ENCODE results near the gene RIOX2. TPM values are rescaled to one million over a fixed set of nuclear protein-coding genes. Genes with fewer than 3 reads are reported as not detected.

The RIOX2 gene
- total and polyA plus RNA-seq, 2 of the 8 experiments (the other 6 are each of a cell fraction or from before 2014, with no cell fraction given), result 3.8 to 16.4 TPM

DNA sequence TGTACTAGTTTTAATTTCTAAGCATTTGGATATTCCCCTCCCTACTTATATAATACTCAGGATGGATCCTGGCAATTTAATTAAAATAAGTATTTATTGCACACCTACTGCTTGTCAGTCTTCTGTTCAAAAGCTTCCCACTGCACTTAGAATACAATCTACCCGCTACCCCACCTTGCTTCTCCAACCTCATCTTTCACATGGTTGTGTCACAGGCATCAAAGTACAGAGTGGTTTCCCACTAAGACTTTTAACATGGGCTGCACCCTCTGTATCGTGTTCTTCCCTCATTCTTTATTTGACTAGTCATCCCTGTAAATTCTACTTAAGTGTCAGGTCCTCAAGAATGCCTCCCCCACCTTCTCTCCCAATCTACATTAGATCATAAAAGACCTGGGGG is 35.0 kb downstream of the RIOX2 start:
- H3K4me1 ChIP-seq (replicated peaks in 1 of 4; ENCODE audit: control insufficient read depth in 3 of 4, insufficient read depth in 4 of 4, low read length in 3 of 4), result no peaks in the 10 kb centered on the region
- peaks cover 0 to 3% (median 0%) of the 10 kb centered on the region in 4 experiments; a peak in 1 of 8 replicates for H3K36me3 ChIP-seq (ENCODE audit: control insufficient read depth in 2 of 4, insufficient read depth in 4 of 4, low read length in 3 of 4)
- no peaks in the 10 kb centered on the region for H3K79me2 ChIP-seq (ENCODE audit: control insufficient read depth in 1 of 2, insufficient read depth in 2 of 2, low read length in 2 of 2)
- H3K23ac ChIP-seq (ENCODE audit: insufficient read length), result no peak overlapping the region
- no peak overlapping the region for H3K9ac ChIP-seq (replicated peaks in 1 of 4; ENCODE audit: extremely low read depth in 1 of 4, low read depth in 3 of 4, low read length in 3 of 4)
- H4K5ac ChIP-seq (ENCODE audit: insufficient read length, low read depth, low read length), result no peak overlapping the region
- no peak overlapping the region for H3K14ac ChIP-seq (ENCODE audit: insufficient read length)
- H2BK5ac ChIP-seq (ENCODE audit: low read depth, low read length), result no peak overlapping the region
- H3K23me2 ChIP-seq (ENCODE audit: low read depth, low read length), result no peaks in the 10 kb centered on the region; the same call in 1 of the 2 replicates
- H3K27ac ChIP-seq (ENCODE audit: low read depth, low read length), result no peak overlapping the region
- no peak overlapping the region for H2BK15ac ChIP-seq (ENCODE audit: low read length)
- no peak overlapping the region for H2BK12ac ChIP-seq (ENCODE audit: low read depth, low read length)
- H2BK20ac ChIP-seq (ENCODE audit: low read length), result no peak overlapping the region
- no peaks in the 10 kb centered on the region for H3K79me1 ChIP-seq (ENCODE audit: low read depth, low read length)
- 89% methylated on average over 2 of the region's 2 CpGs; no CpG with 5 or more reads in 1 of the 2 experiments for WGBS, 2 experiments (ENCODE audit: extremely low coverage in 1 of 2, insufficient coverage in 1 of 2, insufficient read length in 1 of 2, insufficient replicate concordance in 2 of 2, low coverage in 1 of 2, low lambda C conversion rate in 2 of 2, missing lambda C conversion rate in 1 of 2)
- no peak overlapping the region for H4K8ac ChIP-seq (ENCODE audit: extremely low read depth, insufficient read depth, low read length)
- H2BK120ac ChIP-seq (replicated peaks; ENCODE audit: low read depth, low read length), result no peak overlapping the region
- H4K91ac ChIP-seq (replicated peaks; ENCODE audit: insufficient read length, low read length), result no peak overlapping the region
- no peak overlapping the region for H3K56ac ChIP-seq (replicated peaks; ENCODE audit: insufficient read length, low read depth, low read length)
- no peak overlapping the region for H2AK5ac ChIP-seq (ENCODE audit: low read depth, low read length)
- no peak overlapping the region for H3K4me3 ChIP-seq (ENCODE audit: extremely low read depth in 1 of 4, insufficient read depth in 2 of 4, low read depth in 3 of 4, low read length in 4 of 4)
- TF ChIP-seq HDAC2 (IDR thresholded peaks at IDR 0.05; ENCODE audit: borderline replicate concordance in 1 of 2, low read depth in 2 of 2, low read length in 2 of 2), result no peak
- no peak for TF ChIP-seq GABPA (IDR thresholded peaks at IDR 0.05; ENCODE audit: borderline replicate concordance, insufficient read depth, low read length)
- TF ChIP-seq PHF8 (conservative IDR thresholded peaks at IDR 0.05; ENCODE audit: low read depth, low read length), result no peak
- no peak for TF ChIP-seq HDAC6 (IDR thresholded peaks at IDR 0.05; ENCODE audit: low read depth, low read length)
- no peak for TF ChIP-seq BRCA1 (IDR thresholded peaks at IDR 0.05; ENCODE audit: low read depth, low read length)
- TF ChIP-seq BCL11A (IDR thresholded peaks at IDR 0.05; ENCODE audit: low read depth in 2 of 2, low read length in 2 of 2), result no peak
- no peak for TF ChIP-seq KDM4A (IDR thresholded peaks at IDR 0.05; ENCODE audit: low read depth, low read length, severe bottlenecking)
- TF ChIP-seq, protein P1, sequence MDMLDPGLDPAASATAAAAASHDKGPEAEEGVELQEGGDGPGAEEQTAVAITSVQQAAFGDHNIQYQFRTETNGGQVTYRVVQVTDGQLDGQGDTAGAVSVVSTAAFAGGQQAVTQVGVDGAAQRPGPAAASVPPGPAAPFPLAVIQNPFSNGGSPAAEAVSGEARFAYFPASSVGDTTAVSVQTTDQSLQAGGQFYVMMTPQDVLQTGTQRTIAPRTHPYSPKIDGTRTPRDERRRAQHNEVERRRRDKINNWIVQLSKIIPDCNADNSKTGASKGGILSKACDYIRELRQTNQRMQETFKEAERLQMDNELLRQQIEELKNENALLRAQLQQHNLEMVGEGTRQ (IDR thresholded peaks at IDR 0.05; ENCODE audit: low read length), result no peak
- TF ChIP-seq TCF12 (IDR thresholded peaks at IDR 0.05; ENCODE audit: low read depth, low read length), result no peak
- no peak for TF ChIP-seq TAF1 (IDR thresholded peaks at IDR 0.05; ENCODE audit: low read depth, low read length)
- no peak for TF ChIP-seq CBX5 (IDR thresholded peaks at IDR 0.05; ENCODE audit: low read depth, low read length)
- H3K9me3 ChIP-seq (ENCODE audit: insufficient read depth in 2 of 2, low read depth in 1 of 2, low read length in 1 of 2), result no peaks in the 10 kb centered on the region
- H2AFZ ChIP-seq (ENCODE audit: low read length), result no peak overlapping the region
- H4K20me1 ChIP-seq (replicated peaks in 1 of 2; ENCODE audit: control insufficient read depth in 1 of 2, insufficient read depth in 2 of 2, low read length in 2 of 2), result no peaks in the 10 kb centered on the region
- FAIRE-seq, result no peak
- H3K4ac ChIP-seq (replicated peaks; ENCODE audit: insufficient read length, low read depth, low read length), result no peak overlapping the region
- H3K27me3 ChIP-seq (replicated peaks in 1 of 4; ENCODE audit: control insufficient read depth in 3 of 4, extremely low read depth in 1 of 4, insufficient read depth in 3 of 4, low read length in 3 of 4), result no peaks in the 10 kb centered on the region
- no peak overlapping the region for H3K18ac ChIP-seq (ENCODE audit: extremely low read depth, low read length)
- no peak for DNase-seq (ENCODE audit: low read depth in 1 of 2, low spot score in 2 of 2)
- POLR2A ChIA-PET (ENCODE audit: partially characterized antibody), result no interaction called here
- CTCF ChIA-PET (ENCODE audit: partially characterized antibody), result interaction anchor here (1.0 to 1.5 kb wide), 2 partner anchors 30 to 78 kb away, joined by 3 read pairs; no protein-coding TSS in a partner anchor
- no peak overlapping the region for H3K4me2 ChIP-seq (ENCODE audit: insufficient read depth in 1 of 2, low read depth in 2 of 2, low read length in 2 of 2)
